Kidney epithelial cell (primary cell): ENCODE results near the gene LIPC. TPM values are rescaled to one million over a fixed set of nuclear protein-coding genes. Genes with fewer than 3 reads are reported as not detected.

Source experiments
- DNase-seq: peaks from one replicate; pipeline ENCODE4 v3.0.0-alpha.2; 2010; ENCODE audit warnings: low read depth
- H3K27me3 ChIP-seq: 2 replicates; pipeline ENCODE4 v1.6.0; 2011; ENCODE audit warnings: low read length; ENCODE audit not compliant: control insufficient read depth, insufficient read depth
- H3K36me3 ChIP-seq: 2 replicates; pipeline ENCODE4 v1.5.1; 2011; ENCODE audit warnings: low read length; ENCODE audit not compliant: control insufficient read depth, insufficient read depth
- H3K4me3 ChIP-seq: 2 replicates; pipeline ENCODE4 v1.5.1; 2011; ENCODE audit warnings: low read depth, mild to moderate bottlenecking, control low read depth, low read length
- CTCF ChIP-seq: IDR thresholded peaks from 2 replicates; pipeline ENCODE4 v1.5.1; 2011; ENCODE audit warnings: mild to moderate bottlenecking, moderate library complexity, low read length, control low read depth, inconsistent platforms; ENCODE audit not compliant: insufficient read depth, poor library complexity, severe bottlenecking
- total RNA-seq: library from RNA; depleted of rRNA; stranded (reverse); fragments of >200 nt; gene quantifications from 2 replicates; pipeline ENCODE4 v1.2.3, GENCODE V29; 2015

LIPC gene
- total RNA-seq, 1 donor from 2014 or later: 1.3 TPM

- TF ChIP-seq CTCF: no peak
- Histone ChIP-seq H3K36me3 (no peaks in the 10 kb centered on the region), H3K4me3 (no peak overlapping the region), H3K27me3 (no peaks in the 10 kb centered on the region)
- DNase-seq: no peak
These were observed 84.0 kb downstream of the LIPC start for GRCh38 chr15:58515807-58516206.

- Histone ChIP-seq H3K4me3 (no peak overlapping the region), H3K36me3 (no peaks in the 10 kb centered on the region), H3K27me3 (no peaks in the 10 kb centered on the region)
- peak; percentile 9 for TF ChIP-seq CTCF
- DNase-seq: no peak
These were observed 85.5 kb downstream of the LIPC start for GRCh38 chr15:58517252-58517681.

GRCh38 chr15:58517682-58518525 is 86.1 kb downstream of the LIPC start:
- TF ChIP-seq CTCF: no peak
- DNase-seq: no peak
- Histone ChIP-seq H3K36me3 (no peaks in the 10 kb centered on the region), H3K27me3 (no peaks in the 10 kb centered on the region), H3K4me3 (no peak overlapping the region)

- H3K27me3 ChIP-seq: no peaks in the 10 kb centered on the region
- TF ChIP-seq CTCF: no peak
- H3K36me3 ChIP-seq: no peaks in the 10 kb centered on the region
- DNase-seq: no peak
- H3K4me3 ChIP-seq: no peak overlapping the region
These were observed 86.8 kb downstream of the LIPC start for GRCh38 chr15:58518626-58519025.

- Histone ChIP-seq H3K36me3 (no peaks in the 10 kb centered on the region), H3K27me3 (no peaks in the 10 kb centered on the region), H3K4me3 (no peak overlapping the region)
- TF ChIP-seq CTCF: no peak
- no peak for DNase-seq
These were observed 87.7 kb downstream of the LIPC start for GRCh38 chr15:58519516-58519915.

- H3K36me3 ChIP-seq: no peaks in the 10 kb centered on the region
- H3K4me3 ChIP-seq: no peak overlapping the region
- no peaks in the 10 kb centered on the region for H3K27me3 ChIP-seq
- no peak for DNase-seq
- TF ChIP-seq CTCF: no peak
These were observed 88.7 kb downstream of the LIPC start for GRCh38 chr15:58520464-58520863.
